ENCODE results near the gene ENC1.

ENC1 gene

DNA sequence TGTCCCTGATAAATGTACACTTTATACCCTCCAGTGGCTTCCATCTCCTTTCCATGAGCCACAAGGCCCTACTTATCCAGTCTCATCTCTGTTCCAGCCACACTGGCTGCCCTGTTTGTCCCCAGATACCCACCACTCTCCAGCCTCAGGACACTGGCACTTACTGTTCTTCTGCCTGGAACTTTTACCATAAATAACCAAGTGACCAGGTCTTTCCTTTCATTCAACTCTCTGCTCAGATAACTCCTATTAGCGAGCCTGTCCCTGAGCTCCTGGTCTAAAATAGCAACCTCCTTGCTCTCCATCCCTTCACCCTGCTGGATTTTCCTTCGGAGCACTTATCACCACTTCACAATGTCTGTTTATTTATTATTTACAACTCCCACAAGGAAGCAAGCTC, 16.6 kb upstream of the ENC1 start:
- no peak for DNase-seq (ENCODE audit: low read depth, low spot score)

DNA sequence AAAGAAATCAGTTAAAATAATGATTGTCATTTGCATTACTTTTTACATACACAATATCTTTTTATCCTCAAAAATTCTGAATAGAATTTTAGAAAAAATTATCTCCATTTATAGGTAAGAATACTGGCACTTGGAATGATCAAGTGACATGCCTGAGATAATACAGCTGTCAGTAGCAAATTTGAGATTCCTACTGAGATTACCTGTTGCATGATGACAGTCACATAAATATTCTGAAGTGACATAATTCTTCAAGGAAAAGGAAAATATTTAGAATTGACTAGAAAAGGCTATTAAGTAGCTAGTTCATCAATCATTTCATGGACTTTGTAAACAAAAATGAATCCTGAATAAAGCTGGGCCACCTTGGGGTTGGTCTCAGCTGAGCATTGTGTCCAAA, 15.2 kb upstream of the ENC1 start:
- DNase-seq (ENCODE audit: low read depth, low spot score) = no peak

DNA sequence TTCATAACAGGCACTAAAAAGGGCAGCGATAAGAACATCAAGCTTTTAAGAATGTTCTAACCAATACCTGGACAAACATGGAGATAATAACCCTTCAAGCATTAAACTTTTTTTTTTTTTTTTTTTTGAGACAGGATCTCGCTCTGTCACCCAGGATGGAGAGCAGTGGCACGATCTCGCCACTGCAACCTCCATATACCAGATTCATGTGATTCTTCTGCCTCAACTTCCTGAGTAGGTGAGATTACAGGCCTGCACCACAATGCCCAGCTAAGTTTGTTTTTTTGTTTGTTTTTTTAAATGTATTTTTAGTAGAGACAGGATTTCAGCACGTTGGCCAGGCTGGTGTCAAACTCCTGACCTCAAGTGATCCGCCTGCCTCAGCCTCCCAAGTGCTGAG, 14.7 kb upstream of the ENC1 start:
- no peak for DNase-seq (ENCODE audit: low read depth, low spot score)

DNA sequence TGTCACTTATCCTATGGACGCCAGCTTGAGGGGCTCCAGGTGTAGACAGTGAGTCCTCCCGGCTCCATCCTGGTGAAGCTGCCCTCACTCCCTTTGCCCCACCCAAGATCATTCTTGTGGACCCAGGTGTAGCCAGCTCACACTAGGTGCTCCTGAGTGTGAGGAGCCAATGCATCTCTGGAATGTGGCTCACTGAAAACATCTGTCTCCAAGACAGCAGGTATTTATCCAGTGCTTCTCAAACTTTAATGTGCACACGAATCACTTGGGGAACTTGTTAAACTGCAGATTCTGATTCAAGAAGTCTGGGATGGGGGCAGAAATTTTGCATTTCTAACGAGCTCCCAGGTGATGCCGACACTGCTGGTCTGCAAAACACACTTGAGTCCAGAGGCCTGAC, 13.5 kb upstream of the ENC1 start:
- DNase-seq (ENCODE audit: low read depth, low spot score) = no peak

DNA sequence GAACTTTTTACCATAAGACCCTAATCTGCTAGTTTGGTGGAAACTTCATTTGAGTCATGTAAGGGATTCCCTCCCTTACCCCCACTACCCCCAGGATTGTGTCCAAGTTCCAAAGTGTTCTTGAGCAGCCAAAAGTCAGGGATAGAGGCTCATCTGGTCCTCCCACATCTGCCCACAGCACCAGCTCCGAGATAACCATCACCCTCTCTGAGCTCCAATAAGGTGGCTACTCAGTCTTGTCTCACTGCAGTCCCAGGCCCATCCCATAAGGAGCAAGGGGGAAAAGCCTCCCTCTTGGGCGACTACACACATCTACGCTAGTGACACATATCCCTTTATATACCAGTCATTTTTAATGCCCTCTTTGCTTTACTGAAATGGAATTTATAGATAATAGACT, 12.0 kb upstream of the ENC1 start:
- DNase-seq (ENCODE audit: low read depth, low spot score) = no peak

DNA sequence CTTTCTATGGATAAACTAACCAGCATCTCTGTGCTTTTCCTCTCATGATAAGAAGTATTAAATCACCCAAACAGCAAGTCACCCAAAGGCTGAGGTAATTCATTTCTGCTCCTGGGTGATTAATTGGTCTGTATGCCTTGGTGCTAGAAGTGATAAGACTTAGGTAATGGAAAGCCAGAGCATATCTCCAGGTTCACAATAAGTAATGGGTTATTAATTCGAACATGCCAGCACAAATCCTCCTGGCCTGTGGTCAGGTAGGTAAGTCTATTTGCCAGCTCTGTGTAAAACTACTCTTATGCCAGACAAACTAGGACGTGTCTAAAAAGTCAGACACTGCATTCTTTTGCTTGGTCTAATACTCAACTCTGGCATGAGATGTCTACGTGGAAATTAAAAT, 11.2 kb upstream of the ENC1 start:
- DNase-seq (ENCODE audit: low read depth, low spot score) = no peak

DNA sequence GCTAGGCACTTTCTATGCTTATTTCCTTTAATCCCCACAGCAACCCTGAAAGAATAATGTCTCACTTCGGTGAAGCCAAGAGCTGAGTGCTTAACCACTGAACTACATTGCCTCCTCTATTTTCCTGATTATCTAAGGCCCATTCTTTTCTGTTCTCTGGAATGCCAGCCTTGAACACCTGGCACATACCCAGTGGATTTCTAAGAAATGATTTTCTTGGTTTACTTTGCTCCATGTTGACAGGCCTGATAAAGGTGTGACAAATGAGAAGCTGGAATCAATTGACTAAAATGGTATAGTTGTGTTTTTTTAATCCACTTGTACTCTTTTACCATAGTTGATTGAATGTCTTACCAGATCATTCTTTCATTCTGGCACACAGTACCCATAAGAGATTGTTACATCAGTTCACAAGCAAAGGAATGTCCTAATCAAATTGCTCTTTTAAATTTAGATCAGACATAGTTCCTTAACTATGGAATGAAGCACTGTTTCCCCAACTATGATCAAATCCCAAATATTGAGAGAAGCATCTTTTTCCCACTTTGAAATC, 9.0 kb upstream of the ENC1 start:
- no peak for DNase-seq (ENCODE audit: low read depth, low spot score)

DNA sequence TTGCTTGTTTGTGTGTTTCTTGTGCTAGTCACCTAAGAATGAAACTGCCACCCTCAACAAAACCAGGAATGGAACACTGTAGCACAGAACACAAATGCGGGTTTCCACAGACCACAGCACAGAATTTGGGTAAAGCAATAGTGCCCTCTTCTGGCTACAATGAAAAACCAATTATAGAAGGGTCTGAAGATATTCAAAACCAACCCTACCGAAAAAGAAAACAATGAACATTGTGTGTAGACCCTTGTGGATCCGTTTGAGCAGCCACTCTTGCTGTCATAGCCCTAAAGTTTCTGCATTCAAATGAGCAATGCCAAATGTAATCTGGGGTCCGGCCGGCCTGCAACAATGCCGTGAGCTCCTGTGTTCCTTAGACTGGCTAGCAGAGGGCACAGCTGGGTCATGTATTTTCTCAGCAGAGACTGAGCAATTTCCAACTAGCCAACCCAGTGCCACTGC, 8.3 kb upstream of the ENC1 start:
- no peak for DNase-seq (ENCODE audit: low read depth, low spot score)

DNA sequence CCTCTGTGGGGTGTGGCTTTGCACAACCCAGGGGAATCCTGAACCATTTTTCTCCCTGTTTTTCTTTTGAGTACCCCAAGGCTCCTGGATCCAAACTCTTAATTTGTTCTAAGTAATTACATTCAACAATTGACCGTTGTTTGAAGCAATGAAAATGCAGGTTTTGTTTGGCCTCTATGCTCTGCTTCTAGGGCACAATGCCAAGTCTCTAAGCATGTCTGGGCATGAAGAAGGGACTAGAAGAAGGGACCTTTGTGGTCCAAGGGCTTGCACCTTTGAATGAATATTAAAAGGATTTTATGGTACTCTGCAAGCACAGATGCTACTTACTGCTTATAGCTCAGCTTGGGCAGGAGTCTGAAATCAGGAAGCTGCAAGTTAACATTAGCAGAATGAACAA, 6.6 kb upstream of the ENC1 start:
- DNase-seq (ENCODE audit: low read depth, low spot score) = no peak

DNA sequence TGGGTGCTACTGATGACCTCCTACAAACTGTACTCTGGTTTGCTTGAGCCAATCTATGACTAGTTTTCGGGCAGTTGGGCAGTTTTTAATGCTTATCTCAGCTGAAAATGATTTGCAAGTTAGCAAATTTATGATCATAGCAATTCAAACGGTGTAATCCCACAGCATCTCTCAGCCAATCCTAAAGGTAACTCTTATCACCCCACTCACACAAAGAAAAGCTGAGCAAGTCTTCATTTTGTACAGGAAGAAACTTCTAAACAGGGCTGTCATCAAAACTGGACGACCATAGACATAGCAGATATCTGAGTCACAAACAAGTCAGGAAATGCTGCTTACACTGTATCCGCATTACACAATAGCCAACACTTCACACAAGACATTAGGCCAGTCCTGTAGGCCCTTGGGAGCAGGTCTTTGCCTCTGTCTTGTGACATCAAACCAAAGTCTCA, 2.6 kb upstream of the ENC1 start:
- DNase-seq (ENCODE audit: low read depth, low spot score) = no peak

DNA sequence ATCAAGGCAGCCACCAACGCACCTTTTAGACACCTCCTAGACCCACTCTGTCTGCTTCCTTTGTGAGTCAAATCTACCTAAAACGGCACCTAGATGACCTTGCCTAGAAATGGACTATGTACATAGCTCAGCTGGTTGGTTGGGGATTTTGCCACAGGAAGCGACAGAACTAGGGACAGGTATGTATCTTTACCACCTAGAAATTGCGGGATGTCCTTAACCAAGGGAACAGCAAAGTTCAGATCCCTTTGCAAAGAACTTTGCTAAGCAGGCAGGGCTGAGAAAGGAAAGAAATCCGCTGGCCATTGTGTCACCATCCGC, 2.0 kb upstream of the ENC1 start:
- no peak for DNase-seq (ENCODE audit: low read depth, low spot score)

DNA sequence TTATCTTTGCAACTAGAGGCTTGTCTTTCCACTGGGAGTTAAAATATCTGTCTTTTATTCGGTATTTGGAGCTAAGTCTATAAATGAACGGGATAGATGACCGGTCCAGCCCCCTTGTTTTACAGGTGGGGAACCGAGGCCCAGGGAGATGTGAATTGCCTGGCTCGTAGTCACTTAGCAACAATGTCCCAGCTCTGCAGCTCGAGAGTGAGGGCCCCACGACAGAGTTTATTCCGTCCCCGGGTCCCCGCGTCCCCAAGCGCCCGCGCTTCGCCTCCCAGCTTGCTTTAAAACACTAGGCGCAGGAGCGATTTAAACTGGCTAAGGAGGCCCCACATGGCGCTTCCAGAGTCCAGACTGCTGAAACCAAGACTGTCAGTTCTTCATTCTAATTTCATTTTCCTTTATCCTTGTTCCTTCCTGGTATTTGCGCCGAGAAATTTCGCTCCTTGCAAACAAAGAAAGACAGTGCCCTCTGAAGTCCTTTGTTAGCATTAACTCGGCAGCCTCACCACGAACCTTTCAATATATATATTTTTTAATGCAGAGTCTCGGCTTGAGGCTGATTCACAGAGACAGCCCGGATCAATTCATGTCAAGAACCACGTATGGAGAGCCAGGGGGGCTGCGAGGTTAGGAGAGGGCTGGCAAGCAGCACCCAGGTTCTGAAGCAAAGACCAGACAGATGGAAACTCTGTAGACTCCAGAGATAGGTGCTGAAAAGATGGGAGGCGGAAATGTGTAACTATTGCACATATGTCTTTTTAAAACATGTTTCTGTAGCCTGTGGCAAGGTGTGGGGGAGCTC, 1.4 kb upstream of the ENC1 start:
- no peak for DNase-seq (ENCODE audit: low read depth, low spot score)

DNA sequence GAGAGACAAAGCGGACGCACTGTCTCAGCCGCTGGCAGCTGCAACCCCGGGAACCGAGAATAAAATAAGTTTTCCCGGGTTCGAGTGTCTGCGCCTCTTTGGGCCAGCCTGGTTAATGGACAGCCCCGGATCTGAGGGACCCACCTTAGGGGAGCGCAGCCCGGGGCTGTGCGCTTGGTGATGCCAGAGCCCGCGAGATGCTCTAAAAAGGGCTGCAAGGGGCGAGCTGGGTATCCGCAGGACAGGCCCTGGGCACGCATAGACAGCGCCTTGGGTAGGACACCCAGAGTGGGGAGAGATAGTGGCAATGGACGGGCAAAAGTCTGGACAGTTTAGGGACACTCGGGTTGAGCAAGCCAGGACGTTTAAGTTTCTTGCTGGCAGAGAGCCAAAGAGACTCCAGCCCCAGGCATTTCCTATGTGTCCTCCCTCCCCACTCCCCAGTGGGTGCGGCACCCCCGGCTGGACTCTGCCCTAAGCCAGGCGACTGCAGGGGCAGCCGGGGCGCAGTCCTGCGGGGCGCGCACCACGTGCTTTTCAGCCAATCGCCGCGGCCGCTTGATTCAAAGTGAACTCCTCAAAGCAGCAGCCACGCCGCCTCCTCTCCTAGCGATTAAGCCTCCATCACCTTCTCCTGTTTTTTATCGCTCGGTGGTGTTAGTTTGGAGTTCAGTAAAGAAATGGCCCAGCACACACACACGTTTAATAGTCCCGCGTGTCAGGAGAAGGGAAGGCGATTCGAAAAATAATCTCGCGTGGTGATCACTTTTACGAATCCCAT, 616 bp upstream of the ENC1 start:
- DNase-seq (ENCODE audit: low read depth, low spot score) = no peak

DNA sequence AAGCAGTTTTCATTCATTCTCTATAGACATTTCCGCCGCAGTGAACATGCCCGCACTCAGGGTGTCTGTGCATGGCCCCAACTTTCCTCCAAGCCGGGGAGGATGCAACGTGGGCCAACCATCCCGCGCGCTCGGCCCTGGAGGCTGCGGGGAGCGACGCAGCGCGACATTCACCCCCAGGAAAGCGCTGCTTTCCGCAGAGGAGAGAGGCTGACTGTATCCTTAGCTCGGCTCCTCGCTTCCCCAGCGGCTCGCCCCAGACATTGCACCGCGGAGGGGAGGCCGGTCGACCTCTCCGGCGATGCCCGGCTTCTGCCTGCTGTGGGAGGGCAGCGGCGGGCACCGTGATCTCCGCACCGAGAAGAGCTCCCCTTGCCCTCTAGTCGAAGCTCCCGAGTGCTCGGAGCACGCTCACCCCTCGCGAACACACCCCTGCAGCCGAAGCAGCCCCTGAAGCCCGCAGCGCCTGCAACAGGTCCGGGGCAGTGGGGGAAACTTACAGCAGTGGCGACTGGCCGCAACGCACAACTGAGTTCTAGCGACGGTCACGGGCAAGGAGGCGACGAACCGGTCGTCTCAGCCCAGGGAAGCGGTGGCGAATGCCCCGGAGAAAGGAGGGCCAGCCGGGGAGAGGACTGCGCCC, 600 bp downstream of the ENC1 start:
- no peak for DNase-seq (ENCODE audit: low read depth, low spot score)

DNA sequence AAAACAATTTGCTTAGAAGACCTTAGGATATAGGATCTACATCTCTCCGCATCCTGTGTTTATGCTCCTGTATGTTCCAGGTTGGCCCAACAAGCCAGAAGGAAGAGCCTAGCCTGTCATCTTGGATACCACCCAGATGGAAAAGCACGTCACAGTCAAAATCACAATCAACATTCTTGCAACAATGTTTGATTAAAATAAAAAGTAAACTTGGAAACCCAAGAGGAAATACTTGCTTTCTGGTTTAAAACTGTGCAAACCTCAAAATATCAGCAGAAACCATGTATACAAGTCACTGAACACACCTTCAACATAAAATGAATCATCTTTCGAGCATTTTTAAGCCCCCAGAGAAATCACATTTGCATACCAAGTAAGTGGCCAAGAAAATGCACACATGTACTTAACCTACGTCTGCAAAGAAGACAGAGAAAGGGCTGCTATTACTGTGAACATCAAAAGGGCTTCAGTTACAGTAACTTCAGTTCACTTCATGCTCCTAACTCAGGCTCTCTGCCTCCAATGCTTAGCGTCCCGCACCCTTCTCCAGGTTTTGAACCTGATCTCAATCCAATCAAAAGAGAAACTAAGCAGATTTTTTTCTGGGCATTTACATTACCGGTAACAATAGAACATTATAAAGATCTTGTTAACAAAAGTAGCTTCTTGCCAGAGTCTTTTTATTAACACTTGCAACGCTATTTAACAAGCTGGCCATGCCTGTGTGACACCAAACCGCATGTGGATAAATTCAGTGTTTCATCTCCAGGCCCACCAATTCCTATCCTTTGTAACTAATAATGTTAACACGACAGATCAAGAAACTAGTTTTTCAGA, 1.3 kb downstream of the ENC1 start:
- no peak for DNase-seq (ENCODE audit: low read depth, low spot score)

DNA sequence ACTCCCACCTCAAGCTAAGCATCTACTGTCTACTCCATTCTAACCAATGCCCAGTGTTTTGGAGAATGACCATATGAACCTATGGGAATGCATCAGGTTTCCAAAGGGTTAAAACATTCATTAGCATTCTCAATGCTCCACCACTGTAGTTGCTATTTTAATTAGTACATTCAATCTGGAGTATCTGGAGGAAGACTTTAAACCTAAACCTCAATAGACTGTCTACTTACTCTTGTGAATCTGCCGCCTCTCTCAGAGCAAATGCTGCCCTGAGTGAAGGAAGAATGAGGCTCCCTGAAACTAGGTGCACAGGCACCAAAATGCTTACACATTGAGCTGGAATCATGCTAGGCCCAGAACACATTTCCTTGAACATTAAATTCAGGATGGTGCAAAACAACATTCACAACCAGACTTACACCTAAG, 2.0 kb downstream of the ENC1 start:
- DNase-seq (ENCODE audit: low read depth, low spot score) = no peak

DNA sequence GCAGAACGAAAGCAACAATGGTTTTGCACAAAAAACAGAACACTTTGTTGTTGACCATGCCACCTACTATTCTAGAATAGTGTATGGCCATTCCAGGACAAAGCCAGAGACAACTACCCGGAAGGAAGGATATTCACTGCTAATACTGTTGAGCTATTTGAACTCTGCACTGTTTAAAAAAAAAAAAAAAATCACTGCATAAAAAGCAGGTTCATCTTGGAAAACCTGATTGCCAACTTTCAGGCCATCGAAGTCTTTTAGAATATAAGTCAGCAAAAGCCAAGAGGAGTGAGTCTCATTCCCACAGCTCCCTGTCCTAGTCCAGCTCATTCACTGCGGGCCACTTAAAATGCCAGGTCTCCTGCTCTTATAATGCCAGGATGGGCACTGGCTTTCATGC, 4.0 kb downstream of the ENC1 start:
- DNase-seq (ENCODE audit: low read depth, low spot score) = no peak

DNA sequence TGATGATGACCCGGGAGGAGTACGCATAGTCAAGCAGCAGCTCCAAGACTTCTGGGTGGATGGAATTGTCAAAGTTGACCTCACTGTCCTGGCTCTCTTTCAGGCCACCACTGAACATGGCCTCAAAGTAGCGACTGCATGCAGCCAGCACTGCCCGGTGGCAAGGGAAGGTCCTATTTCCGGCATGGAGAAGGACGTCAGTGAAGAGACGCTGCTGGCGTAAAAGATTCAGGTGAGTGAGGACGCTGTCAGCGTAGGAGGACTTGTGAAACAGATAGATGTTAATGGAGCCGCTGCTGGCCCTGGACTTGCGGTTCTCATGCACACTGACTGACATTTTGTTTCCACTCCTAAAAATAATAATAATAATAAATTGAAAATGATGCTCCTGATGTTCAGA, 4.4 kb downstream of the ENC1 start:
- DNase-seq (ENCODE audit: low read depth, low spot score) = no peak

DNA sequence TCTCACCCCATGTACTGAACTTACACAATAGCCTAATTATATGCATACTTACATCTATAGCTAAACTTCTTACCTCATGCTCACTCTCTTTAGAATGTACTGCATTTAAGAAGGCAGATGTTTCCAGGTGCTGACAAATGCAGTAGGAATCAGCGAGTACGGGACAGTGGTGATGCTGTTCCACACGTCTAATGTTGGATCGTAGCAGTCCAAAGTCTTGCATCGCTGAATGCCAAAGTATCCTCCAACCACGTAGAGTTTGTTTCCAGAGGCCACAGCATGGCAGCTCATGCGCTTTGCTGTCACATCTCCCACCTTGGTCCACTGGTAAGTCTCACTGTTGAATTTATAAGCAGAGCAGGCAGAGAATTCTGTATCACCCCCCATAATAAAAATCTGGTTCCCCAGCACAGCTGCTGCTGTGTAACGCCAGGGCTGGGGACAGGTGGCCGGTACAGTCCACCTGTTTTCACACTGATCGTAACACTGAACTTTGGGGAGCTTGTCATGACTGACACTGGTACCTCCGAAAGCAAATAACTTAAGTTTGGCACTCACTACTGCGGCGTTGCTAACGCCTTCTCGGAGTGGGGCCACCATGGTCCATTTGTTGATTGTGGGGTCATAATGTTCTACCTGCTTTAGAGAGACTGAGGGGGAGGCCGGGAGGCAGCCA, 5.8 kb downstream of the ENC1 start:
- no peak for DNase-seq (ENCODE audit: low read depth, low spot score)

DNA sequence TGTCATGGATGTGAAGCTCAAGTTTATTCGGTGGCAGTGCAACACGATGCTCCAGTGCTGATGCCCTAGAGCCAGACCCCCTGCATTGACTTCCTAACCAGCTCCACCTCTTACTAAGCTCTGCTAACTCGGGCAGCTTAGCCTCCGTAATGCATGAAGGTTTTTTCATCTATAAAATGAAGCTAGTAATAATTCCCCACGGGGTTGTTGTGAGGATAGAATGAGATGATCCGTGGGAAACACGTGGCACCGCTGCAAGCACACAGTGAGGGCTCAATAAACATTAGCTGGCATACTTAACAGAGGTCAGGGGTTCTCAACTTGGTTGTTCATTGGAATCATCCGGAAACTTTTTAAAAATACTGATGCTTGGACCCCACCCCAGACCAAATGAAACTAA, 6.8 kb downstream of the ENC1 start:
- no peak for DNase-seq (ENCODE audit: low read depth, low spot score)

DNA sequence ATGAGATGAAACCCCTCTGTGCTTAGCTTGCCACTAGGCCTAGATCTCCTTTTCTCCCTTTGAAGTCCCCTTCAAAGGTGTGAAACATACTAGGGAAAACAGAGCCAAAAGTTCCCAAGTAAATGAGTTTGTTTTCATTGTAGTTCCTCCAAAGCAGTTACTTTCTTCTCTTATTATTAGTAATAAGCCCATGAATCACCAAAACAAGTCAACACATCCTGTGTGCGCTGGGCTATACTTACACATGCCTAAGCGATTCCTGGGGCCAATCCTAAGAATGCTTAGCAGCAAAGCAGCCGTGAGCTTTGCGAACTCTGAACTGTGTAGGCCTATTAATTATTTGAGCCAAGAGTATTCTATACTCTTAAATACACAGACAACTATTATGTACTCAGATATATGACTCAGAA, 7.6 kb downstream of the ENC1 start:
- DNase-seq (ENCODE audit: low read depth, low spot score) = no peak
